ENCODE data around the gene DDC. TPM values are rescaled to one million over a fixed set of nuclear protein-coding genes. Genes with fewer than 3 reads are reported as not detected.
"Not testable (repeated sequence)": the region's sequence is repeated elsewhere in the genome, so short reads cannot be mapped to it uniquely, and the experiment has no call there.

DDC gene
- total RNA-seq, 2 donors from 2014 or later: 6.6 to 17.1 TPM

DNA sequence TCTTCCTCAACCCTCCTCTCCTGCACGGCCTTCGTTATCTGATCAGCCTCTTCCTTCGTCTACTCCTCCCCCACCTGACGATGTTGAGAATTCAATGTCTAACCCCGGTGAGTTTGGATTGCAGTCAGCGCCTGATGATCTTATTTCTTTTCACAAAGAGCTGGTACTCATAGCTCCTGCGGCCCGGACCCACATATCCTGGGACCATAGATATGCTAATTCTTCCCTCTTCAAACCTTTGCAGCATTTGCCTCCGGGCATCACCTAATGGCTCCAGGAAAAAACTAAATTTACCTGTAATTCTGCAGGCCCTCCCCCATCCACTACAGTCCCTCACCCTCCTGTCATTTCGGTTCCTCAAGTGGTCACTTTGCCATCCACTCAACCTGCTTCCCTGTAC, 12.4 kb upstream of the DDC start:
- WGBS, 2 donors: 94 to 99% methylated on average over 10 of the region's 10 CpGs

GRCh38 chr7:50576388-50576787, 11.2 kb upstream of the DDC start:
- H3K36me3 ChIP-seq (replicated peaks in 1 of 2; ENCODE audit: insufficient read depth in 1 of 2, low read depth in 2 of 2); intact Hi-C loops (cut with DNase I); H3K4me3 ChIP-seq; H3K9me3 ChIP-seq; H3K27me3 ChIP-seq; DNase-seq; H3K4me1 ChIP-seq; H3K27ac ChIP-seq; ATAC-seq: not testable (repeated sequence)
- 67 to 80% methylated on average over 4 to 6 of the region's 6 CpGs for WGBS, 2 donors

More for the DNA sequence above, 12.4 kb upstream of the DDC start:
- Histone ChIP-seq H3K27ac (no peak overlapping the region), H3K9me3 (no peaks in the 10 kb centered on the region), H3K4me1 (peaks cover 3% of the 10 kb centered on the region), H3K27me3 (no peaks in the 10 kb centered on the region), H3K4me3 (no peak overlapping the region), H3K36me3 (replicated peaks in 1 of 2; ENCODE audit: insufficient read depth in 1 of 2, low read depth in 2 of 2) (no peaks in the 10 kb centered on the region)
- intact Hi-C loops (cut with DNase I): no loop called here
- ATAC-seq: no peak
- TF ChIP-seq POLR2A (IDR thresholded peaks at IDR 0.05): no peak
- no peak for TF ChIP-seq CTCF (IDR thresholded peaks at IDR 0.05)
- DNase-seq: no peak

GRCh38 chr7:50567715-50568261, 2.6 kb upstream of the DDC start:
- no peak overlapping the region for H3K4me3 ChIP-seq
- no peaks in the 10 kb centered on the region for H3K9me3 ChIP-seq
- intact Hi-C loops (cut with DNase I): no loop called here
- TF ChIP-seq POLR2A (IDR thresholded peaks at IDR 0.05) (no peak), CTCF (IDR thresholded peaks at IDR 0.05) (no peak)
- ATAC-seq: no peak
- no peak for DNase-seq
- H3K36me3 ChIP-seq (replicated peaks in 1 of 2; ENCODE audit: insufficient read depth in 1 of 2, low read depth in 2 of 2): no peaks in the 10 kb centered on the region
- H3K27ac ChIP-seq: no peak overlapping the region
- peaks cover 17% of the 10 kb centered on the region for H3K4me1 ChIP-seq
- WGBS, 2 donors: 94 to 98% methylated on average over 6 of the region's 6 CpGs
- no peaks in the 10 kb centered on the region for H3K27me3 ChIP-seq

DNA sequence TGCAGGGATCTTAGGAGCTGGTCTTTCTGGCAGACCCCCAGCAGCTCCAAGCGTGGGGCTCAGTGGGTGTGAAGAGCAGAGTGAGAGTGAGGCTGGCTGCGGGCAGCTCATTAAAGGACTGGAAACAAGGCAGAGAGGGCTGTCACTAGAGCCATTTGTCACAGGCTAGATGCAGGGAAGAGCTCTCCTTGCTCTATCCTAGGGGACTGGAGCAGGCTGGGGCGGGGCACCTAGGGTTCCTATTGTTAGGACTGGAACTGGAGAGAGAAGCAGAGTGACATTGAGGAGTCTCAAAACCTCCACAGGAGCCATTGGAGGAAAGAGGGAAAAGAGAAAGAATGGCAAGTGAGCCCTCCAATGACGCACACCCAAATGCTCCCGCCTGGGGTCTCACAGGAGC, 772 bp upstream of the DDC start:
- H3K4me1 ChIP-seq: peaks cover 24% of the 10 kb centered on the region
- WGBS, 2 donors: 77 to 87% methylated on average over 5 of the region's 5 CpGs
- no peak overlapping the region for H3K4me3 ChIP-seq
- ATAC-seq: no peak
- H3K36me3 ChIP-seq (replicated peaks in 1 of 2; ENCODE audit: insufficient read depth in 1 of 2, low read depth in 2 of 2): no peaks in the 10 kb centered on the region
- H3K27me3 ChIP-seq: no peaks in the 10 kb centered on the region
- H3K27ac ChIP-seq: peak overlapping the region in 3 of 4 donors; percentile 53 to 64 (median 56)
- no peaks in the 10 kb centered on the region for H3K9me3 ChIP-seq
- intact Hi-C loops (cut with DNase I): no loop called here
- DNase-seq: no peak
- no peak for TF ChIP-seq CTCF (IDR thresholded peaks at IDR 0.05)
- no peak for TF ChIP-seq POLR2A (IDR thresholded peaks at IDR 0.05)

GRCh38 chr7:50565559-50565916, 333 bp upstream of the DDC start:
- no peak overlapping the region for H3K4me3 ChIP-seq
- TF ChIP-seq CTCF (IDR thresholded peaks at IDR 0.05): no peak
- no peak for TF ChIP-seq POLR2A (IDR thresholded peaks at IDR 0.05)
- H3K4me1 ChIP-seq: peaks cover 24% of the 10 kb centered on the region
- no peaks in the 10 kb centered on the region for H3K9me3 ChIP-seq
- 35 to 40% methylated on average over 2 of the region's 2 CpGs for WGBS, 2 donors
- no peaks in the 10 kb centered on the region for H3K36me3 ChIP-seq (replicated peaks in 1 of 2; ENCODE audit: insufficient read depth in 1 of 2, low read depth in 2 of 2)
- no peaks in the 10 kb centered on the region for H3K27me3 ChIP-seq
- intact Hi-C loops (cut with DNase I): no loop called here
- ATAC-seq (peak; percentile 52), DNase-seq (no peak)
- peak overlapping the region; percentile 53 to 64 (median 57) for H3K27ac ChIP-seq
